ENCODE results near the gene IFFO2. TPM values are rescaled to one million over a fixed set of nuclear protein-coding genes. Genes with fewer than 3 reads are reported as not detected.
"Not testable (repeated sequence)": the region's sequence is repeated elsewhere in the genome, so short reads cannot be mapped to it uniquely, and the experiment has no call there.

IFFO2 gene
- total RNA-seq, 1 donor from 2014 or later, result 6.8 TPM

- H3K9me3 Mint-ChIP-seq (ENCODE audit: unreplicated experiment), result no peaks in the 10 kb centered on the region
- H3K4me3 Mint-ChIP-seq (ENCODE audit: unreplicated experiment), result no peak overlapping the region
- peaks cover 2% of the 10 kb centered on the region for H3K27me3 Mint-ChIP-seq (ENCODE audit: unreplicated experiment)
- no peak overlapping the region for H3K27ac Mint-ChIP-seq (ENCODE audit: unreplicated experiment)
- H3K4me1 Mint-ChIP-seq (ENCODE audit: unreplicated experiment), result no peaks in the 10 kb centered on the region
- no peaks in the 10 kb centered on the region for H3K36me3 Mint-ChIP-seq (ENCODE audit: unreplicated experiment)
- no peak for DNase-seq (ENCODE audit: extremely low spot score, unreplicated experiment)
- no peak for TF ChIP-seq CTCF (IDR thresholded peaks at IDR 0.05)
Measured at GRCh38 chr1:18872071-18872611, 84.3 kb downstream of the IFFO2 start.

- H3K36me3 Mint-ChIP-seq (ENCODE audit: unreplicated experiment), result no peaks in the 10 kb centered on the region
- H3K27me3 Mint-ChIP-seq (ENCODE audit: unreplicated experiment), result peaks cover 2% of the 10 kb centered on the region
- no peak overlapping the region for H3K27ac Mint-ChIP-seq (ENCODE audit: unreplicated experiment)
- no peak overlapping the region for H3K4me3 Mint-ChIP-seq (ENCODE audit: unreplicated experiment)
- H3K4me1 Mint-ChIP-seq (ENCODE audit: unreplicated experiment), result no peaks in the 10 kb centered on the region
- DNase-seq (ENCODE audit: extremely low spot score, unreplicated experiment), result no peak
- no peak for TF ChIP-seq CTCF (IDR thresholded peaks at IDR 0.05)
- no peaks in the 10 kb centered on the region for H3K9me3 Mint-ChIP-seq (ENCODE audit: unreplicated experiment)
Measured at GRCh38 chr1:18871401-18872070, 84.9 kb downstream of the IFFO2 start.

- TF ChIP-seq CTCF (IDR thresholded peaks at IDR 0.05), result no peak
- H3K9me3 Mint-ChIP-seq (ENCODE audit: unreplicated experiment), result no peaks in the 10 kb centered on the region
- no peak overlapping the region for H3K4me3 Mint-ChIP-seq (ENCODE audit: unreplicated experiment)
- H3K27ac Mint-ChIP-seq (ENCODE audit: unreplicated experiment), result no peak overlapping the region
- no peaks in the 10 kb centered on the region for H3K4me1 Mint-ChIP-seq (ENCODE audit: unreplicated experiment)
- no peak for DNase-seq (ENCODE audit: extremely low spot score, unreplicated experiment)
- H3K27me3 Mint-ChIP-seq (ENCODE audit: unreplicated experiment), result peaks cover 6% of the 10 kb centered on the region
- no peaks in the 10 kb centered on the region for H3K36me3 Mint-ChIP-seq (ENCODE audit: unreplicated experiment)
Measured at GRCh38 chr1:18870957-18871356, 85.5 kb downstream of the IFFO2 start.

GRCh38 chr1:18870595-18870865 lies 85.9 kb downstream of the IFFO2 start:
- not testable (repeated sequence) for H3K27ac Mint-ChIP-seq (ENCODE audit: unreplicated experiment); H3K4me3 Mint-ChIP-seq (ENCODE audit: unreplicated experiment)

GRCh38 chr1:18869847-18870594 lies 86.5 kb downstream of the IFFO2 start:
- no peak overlapping the region for H3K27ac Mint-ChIP-seq (ENCODE audit: unreplicated experiment)
- no peaks in the 10 kb centered on the region for H3K9me3 Mint-ChIP-seq (ENCODE audit: unreplicated experiment)
- H3K36me3 Mint-ChIP-seq (ENCODE audit: unreplicated experiment), result no peaks in the 10 kb centered on the region
- no peaks in the 10 kb centered on the region for H3K4me1 Mint-ChIP-seq (ENCODE audit: unreplicated experiment)
- TF ChIP-seq CTCF (IDR thresholded peaks at IDR 0.05), result no peak
- no peak overlapping the region for H3K4me3 Mint-ChIP-seq (ENCODE audit: unreplicated experiment)
- H3K27me3 Mint-ChIP-seq (ENCODE audit: unreplicated experiment), result peaks cover 10% of the 10 kb centered on the region
- DNase-seq (ENCODE audit: extremely low spot score, unreplicated experiment), result no peak

More at GRCh38 chr1:18870595-18870865, 85.9 kb downstream of the IFFO2 start:
- H3K4me1 Mint-ChIP-seq (ENCODE audit: unreplicated experiment); H3K9me3 Mint-ChIP-seq (ENCODE audit: unreplicated experiment); H3K36me3 Mint-ChIP-seq (ENCODE audit: unreplicated experiment); H3K27me3 Mint-ChIP-seq (ENCODE audit: unreplicated experiment); DNase-seq (ENCODE audit: extremely low spot score, unreplicated experiment): not testable (repeated sequence)
